Measurements from ENCODE around the gene MC1R. TPM values are rescaled to one million over a fixed set of nuclear protein-coding genes. Genes with fewer than 3 reads are reported as not detected.

MC1R gene
- total and polyA plus RNA-seq, 2 experiments from 2014 or later, result 0.74 to 4.3 TPM

DNA sequence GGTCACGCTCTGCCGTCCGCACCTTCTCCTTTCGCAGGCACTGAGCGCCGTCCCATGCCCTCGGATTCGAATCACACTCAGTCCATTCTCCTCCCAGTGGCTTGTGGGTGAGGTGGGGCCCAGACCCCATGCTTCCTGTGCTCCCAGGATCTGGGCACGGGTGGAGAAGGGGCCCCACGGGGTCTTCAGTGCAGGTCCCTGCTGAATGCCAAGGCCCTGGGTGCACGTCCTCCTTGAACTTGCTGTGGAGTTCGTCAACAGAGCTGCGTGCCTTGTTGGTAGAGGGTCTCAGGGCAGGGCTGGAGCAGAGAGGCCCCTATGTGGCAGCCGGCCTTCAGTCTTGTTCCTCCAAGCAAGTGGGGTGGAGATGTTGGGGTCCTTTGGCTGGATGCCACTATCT, 7.3 kb upstream of the MC1R start (continued):
- TF ChIP-seq, protein P1, sequence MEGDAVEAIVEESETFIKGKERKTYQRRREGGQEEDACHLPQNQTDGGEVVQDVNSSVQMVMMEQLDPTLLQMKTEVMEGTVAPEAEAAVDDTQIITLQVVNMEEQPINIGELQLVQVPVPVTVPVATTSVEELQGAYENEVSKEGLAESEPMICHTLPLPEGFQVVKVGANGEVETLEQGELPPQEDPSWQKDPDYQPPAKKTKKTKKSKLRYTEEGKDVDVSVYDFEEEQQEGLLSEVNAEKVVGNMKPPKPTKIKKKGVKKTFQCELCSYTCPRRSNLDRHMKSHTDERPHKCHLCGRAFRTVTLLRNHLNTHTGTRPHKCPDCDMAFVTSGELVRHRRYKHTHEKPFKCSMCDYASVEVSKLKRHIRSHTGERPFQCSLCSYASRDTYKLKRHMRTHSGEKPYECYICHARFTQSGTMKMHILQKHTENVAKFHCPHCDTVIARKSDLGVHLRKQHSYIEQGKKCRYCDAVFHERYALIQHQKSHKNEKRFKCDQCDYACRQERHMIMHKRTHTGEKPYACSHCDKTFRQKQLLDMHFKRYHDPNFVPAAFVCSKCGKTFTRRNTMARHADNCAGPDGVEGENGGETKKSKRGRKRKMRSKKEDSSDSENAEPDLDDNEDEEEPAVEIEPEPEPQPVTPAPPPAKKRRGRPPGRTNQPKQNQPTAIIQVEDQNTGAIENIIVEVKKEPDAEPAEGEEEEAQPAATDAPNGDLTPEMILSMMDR (conservative IDR thresholded peaks at IDR 0.05; ENCODE audit: low read depth in 2 of 2), result no peak
- no peak for TF ChIP-seq ZNF462 (CRISPR knock-in tag; IDR thresholded peaks at IDR 0.05)

- Histone ChIP-seq H3F3A (replicated peaks; ENCODE audit: low read depth) (peaks cover 19% of the 10 kb centered on the region), H3K36me3 (ENCODE audit: insufficient read depth) (no peaks in the 10 kb centered on the region; the same call in 1 of the 2 replicates), H3K4me3 (no peak overlapping the region), H3K9me2 (ENCODE audit: insufficient read depth) (no peaks in the 10 kb centered on the region), H3K4me1 (ENCODE audit: insufficient read depth) (peaks cover 4% of the 10 kb centered on the region; the same call in 1 of the 2 replicates), H3K4me2 (no peak overlapping the region), H3K79me2 (replicated peaks; ENCODE audit: insufficient read depth) (no peaks in the 10 kb centered on the region), H2AFZ (no peak overlapping the region), H4K20me1 (replicated peaks; ENCODE audit: insufficient read depth) (no peaks in the 10 kb centered on the region), H3K27me3 (ENCODE audit: insufficient read depth) (no peaks in the 10 kb centered on the region), H3K27ac (ENCODE audit: low read depth) (no peak overlapping the region)
- H3K9me3 Mint-ChIP-seq, result peaks cover 16% of the 10 kb centered on the region
- no peak overlapping the region for H3K4me3 Mint-ChIP-seq
- H3K4me1 Mint-ChIP-seq, result 0 out of 3 replicates have a peak, but pooled peaks cover 4% of the 10 kb centered on the region
- ATAC-seq (no peak), DNase-seq (ENCODE audit: low spot score) (no peak)
- H3K27me3 Mint-ChIP-seq (ENCODE audit: insufficient read depth, low read depth, poor library complexity), result peaks cover 28% of the 10 kb centered on the region
- no peak overlapping the region for H3K27ac Mint-ChIP-seq
- peaks cover 25% of the 10 kb centered on the region for H3K36me3 Mint-ChIP-seq (ENCODE audit: low read depth)
- TF ChIP-seq POLR2AphosphoS5 (IDR thresholded peaks at IDR 0.05; ENCODE audit: low read depth), result no peak
- TF ChIP-seq EZH2phosphoT487 (IDR thresholded peaks at IDR 0.05; ENCODE audit: unreplicated experiment), result no peak
- no peak for TF ChIP-seq STAT1 (IDR thresholded peaks at IDR 0.05; ENCODE audit: unreplicated experiment)
- TF ChIP-seq, protein P1 (conservative IDR thresholded peaks at IDR 0.05; ENCODE audit: low read depth in 2 of 2), result no peak
- TF ChIP-seq ZNF114 (CRISPR knock-in tag; IDR thresholded peaks at IDR 0.05), result no peak
- TF ChIP-seq NANOG (IDR thresholded peaks at IDR 0.05; ENCODE audit: borderline replicate concordance), result no peak
- TF ChIP-seq ZNF331 (CRISPR knock-in tag; IDR thresholded peaks at IDR 0.05; ENCODE audit: low read depth), result no peak
- no peak for TF ChIP-seq CREB1 (CRISPR knock-in tag; IDR thresholded peaks at IDR 0.05; ENCODE audit: low read depth)
- TF ChIP-seq, protein P2, sequence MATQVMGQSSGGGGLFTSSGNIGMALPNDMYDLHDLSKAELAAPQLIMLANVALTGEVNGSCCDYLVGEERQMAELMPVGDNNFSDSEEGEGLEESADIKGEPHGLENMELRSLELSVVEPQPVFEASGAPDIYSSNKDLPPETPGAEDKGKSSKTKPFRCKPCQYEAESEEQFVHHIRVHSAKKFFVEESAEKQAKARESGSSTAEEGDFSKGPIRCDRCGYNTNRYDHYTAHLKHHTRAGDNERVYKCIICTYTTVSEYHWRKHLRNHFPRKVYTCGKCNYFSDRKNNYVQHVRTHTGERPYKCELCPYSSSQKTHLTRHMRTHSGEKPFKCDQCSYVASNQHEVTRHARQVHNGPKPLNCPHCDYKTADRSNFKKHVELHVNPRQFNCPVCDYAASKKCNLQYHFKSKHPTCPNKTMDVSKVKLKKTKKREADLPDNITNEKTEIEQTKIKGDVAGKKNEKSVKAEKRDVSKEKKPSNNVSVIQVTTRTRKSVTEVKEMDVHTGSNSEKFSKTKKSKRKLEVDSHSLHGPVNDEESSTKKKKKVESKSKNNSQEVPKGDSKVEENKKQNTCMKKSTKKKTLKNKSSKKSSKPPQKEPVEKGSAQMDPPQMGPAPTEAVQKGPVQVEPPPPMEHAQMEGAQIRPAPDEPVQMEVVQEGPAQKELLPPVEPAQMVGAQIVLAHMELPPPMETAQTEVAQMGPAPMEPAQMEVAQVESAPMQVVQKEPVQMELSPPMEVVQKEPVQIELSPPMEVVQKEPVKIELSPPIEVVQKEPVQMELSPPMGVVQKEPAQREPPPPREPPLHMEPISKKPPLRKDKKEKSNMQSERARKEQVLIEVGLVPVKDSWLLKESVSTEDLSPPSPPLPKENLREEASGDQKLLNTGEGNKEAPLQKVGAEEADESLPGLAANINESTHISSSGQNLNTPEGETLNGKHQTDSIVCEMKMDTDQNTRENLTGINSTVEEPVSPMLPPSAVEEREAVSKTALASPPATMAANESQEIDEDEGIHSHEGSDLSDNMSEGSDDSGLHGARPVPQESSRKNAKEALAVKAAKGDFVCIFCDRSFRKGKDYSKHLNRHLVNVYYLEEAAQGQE (IDR thresholded peaks at IDR 0.05; ENCODE audit: unreplicated experiment), result no peak
These were observed 6.5 kb upstream of the MC1R start for GRCh38 chr16:89912143-89912542.

All from GM23338 (cell line).